NCI-H1105 treated with DMSO at 0.1 percent for 48 hours (cell line): ENCODE measurements around the gene MYL7.
"Not testable (repeated sequence)": the region's sequence is repeated elsewhere in the genome, so short reads cannot be mapped to it uniquely, and the experiment has no call there.

ENCODE experiments used
- DNase-seq: peaks from one replicate; lab custom pipeline; 2025; lab: John Stamatoyannopoulos, UW

The MYL7 gene

DNA sequence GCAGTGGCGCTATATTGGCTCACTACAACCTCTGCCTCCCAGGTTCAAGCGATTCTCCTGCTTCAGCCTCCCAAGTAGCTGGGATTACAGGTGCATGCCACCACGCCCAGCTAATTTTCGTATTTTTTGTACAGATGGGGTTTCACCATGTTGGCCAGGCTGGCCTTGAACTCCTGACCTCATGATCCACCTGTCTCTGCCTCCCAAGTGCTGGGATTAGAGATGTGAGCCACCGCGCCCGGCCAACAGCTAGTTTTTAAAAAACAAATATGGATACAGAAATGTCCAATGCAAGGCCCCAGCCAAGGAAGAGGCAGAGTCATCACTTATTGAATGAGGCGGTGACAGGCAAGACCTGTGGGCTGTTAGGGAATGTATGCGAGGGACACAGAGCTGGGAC lies 30.8 kb upstream of the MYL7 start:
- DNase-seq, result not testable (repeated sequence)

- DNase-seq, result no peak
Measured at GRCh38 chr7:44167920-44168319, 26.8 kb upstream of the MYL7 start.

DNA sequence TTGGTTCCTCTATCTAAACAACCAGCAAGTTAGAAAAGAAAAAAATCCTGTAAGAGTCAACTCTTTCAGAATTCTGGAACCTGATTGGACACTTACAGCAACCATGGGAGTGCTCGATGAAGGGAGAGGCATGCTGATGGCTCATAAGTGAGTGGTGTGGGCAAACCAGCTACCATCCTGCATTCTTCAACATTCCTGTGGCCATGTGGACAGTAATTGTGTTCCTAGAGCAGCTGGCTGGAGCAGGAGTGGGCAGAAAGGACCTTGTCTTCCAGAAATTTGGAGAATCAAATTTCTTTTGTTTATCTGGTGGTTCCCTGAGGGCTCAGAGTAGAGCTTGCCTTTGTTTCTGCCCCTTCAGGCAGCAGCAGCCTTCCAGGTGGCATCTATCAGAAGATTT lies 22.5 kb upstream of the MYL7 start:
- DNase-seq, result no peak

- DNase-seq, result no peak
Measured at GRCh38 chr7:44162785-44163395, 21.8 kb upstream of the MYL7 start.

DNA sequence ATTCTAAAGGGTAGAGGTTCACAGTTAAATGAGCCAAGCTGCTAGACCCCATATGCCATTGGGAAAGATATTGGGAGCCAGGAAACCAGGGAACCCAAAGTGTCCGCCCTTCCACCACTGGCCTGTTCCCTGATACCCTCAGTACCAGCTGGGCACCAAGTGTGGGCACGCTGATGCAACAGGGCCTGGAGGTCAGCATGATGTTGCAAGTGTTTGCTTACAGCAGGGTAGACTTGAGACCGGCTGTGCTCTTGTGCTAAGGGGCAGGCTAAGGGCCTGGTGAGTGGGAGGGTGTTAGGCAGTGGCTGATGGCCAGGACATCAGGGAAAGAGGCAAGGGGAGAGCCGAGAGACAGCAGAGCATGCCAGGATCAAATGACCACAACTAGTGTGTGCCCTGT lies 21.0 kb upstream of the MYL7 start:
- no peak for DNase-seq

- no peak for DNase-seq
Measured at GRCh38 chr7:44161371-44161770, 20.2 kb upstream of the MYL7 start.

- no peak for DNase-seq
Measured at GRCh38 chr7:44159824-44160630, 18.9 kb upstream of the MYL7 start.

DNA sequence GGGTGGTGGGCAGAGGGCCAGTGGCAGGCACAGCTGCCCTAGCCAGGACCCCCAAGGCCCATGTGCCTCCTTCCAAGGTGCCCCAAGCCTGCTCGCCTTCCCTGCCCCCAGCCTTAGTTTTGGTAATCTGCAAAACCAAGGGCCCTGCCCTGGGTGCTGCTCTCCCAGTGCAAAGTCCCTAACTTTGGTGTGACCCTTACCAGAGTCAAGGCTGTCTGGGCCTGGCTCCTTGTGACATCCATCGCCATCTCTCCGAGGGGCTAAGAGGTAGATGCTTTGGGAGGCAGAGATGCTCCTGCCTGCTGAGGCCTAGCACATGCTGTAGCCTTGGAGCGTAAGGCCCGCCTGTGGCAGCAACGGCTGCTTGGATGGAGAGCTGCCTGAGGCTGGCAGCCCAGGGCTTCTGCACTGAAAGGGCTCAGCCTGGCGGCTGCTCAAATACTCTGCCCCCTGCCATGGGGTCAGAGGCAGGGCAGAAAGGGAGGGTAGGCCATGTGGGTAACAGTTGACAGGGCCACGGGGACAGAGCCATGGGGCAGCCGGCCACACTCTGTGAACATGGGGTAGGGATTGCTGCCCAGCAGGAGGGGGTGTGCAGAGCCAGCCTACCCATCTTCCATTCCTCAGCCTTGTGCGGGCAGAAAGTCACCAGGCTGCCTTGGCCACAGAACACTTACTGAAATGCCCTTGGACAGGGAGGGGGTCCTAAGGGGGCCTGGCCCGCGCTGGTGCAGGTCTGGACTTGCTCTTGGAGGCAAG lies 17.9 kb upstream of the MYL7 start:
- DNase-seq, result no peak

DNA sequence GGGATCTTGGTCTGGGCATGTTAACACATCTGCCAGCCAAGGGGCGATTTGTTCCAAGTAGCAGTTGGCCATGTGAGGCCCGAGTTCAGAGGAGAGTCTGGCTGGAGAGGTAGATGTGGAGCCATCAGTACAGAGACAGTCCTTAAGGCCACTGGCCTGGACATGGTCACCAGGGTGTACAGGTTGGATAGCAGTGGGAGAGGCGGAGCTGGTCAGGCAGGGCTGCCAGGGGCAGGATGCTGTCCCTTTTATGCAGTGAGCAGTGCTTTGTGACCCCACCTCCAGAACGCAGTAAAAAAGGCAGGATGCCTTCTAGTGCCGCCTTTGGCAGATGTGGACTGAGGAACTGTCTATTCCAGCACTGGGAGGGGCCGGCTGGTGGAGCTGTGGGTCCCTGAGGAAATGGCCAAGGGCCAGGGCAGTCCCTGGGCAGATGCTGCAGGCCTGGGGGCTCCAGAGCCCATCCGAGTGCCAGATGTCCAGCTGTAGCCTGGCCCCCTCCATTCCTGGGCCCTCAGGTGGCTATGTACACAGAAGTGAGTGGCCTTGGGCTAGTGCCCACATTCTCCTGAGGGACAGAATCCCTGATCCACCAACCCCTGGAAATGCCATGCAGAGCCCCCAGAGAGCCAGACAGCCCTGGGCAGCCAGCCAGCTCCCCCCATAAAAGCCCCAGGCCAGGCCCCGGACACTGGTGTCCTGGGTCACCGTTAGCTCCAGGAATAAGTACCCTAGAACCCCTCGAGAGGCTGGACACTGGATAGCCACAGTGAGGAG lies 17.2 kb upstream of the MYL7 start:
- DNase-seq, result no peak

- DNase-seq, result no peak
Measured at GRCh38 chr7:44157116-44158080, 16.3 kb upstream of the MYL7 start.

GRCh38 chr7:44156453-44157010 lies 15.4 kb upstream of the MYL7 start:
- DNase-seq, result no peak

GRCh38 chr7:44155191-44156185 lies 14.4 kb upstream of the MYL7 start:
- no peak for DNase-seq

DNA sequence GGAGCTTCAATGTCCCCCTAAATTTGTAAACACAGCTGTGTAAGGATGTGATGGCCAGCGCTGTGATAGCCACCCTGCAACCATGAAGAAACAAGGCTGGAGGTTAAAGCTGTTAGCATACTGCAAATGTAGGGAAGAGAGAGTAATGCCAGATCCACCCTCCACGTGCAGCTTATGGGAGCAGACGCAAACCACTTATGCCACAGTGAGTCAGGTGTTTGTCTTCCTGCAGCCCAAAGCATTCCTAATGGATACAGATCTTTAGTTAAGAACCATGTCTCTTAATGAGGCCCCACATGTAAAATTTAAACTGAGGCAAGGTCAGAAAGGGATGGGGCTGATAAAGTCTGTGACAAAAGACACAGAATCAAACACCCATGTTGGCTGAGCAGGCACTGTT lies 13.6 kb upstream of the MYL7 start:
- no peak for DNase-seq

GRCh38 chr7:44153948-44154335 lies 12.8 kb upstream of the MYL7 start:
- DNase-seq, result no peak

DNA sequence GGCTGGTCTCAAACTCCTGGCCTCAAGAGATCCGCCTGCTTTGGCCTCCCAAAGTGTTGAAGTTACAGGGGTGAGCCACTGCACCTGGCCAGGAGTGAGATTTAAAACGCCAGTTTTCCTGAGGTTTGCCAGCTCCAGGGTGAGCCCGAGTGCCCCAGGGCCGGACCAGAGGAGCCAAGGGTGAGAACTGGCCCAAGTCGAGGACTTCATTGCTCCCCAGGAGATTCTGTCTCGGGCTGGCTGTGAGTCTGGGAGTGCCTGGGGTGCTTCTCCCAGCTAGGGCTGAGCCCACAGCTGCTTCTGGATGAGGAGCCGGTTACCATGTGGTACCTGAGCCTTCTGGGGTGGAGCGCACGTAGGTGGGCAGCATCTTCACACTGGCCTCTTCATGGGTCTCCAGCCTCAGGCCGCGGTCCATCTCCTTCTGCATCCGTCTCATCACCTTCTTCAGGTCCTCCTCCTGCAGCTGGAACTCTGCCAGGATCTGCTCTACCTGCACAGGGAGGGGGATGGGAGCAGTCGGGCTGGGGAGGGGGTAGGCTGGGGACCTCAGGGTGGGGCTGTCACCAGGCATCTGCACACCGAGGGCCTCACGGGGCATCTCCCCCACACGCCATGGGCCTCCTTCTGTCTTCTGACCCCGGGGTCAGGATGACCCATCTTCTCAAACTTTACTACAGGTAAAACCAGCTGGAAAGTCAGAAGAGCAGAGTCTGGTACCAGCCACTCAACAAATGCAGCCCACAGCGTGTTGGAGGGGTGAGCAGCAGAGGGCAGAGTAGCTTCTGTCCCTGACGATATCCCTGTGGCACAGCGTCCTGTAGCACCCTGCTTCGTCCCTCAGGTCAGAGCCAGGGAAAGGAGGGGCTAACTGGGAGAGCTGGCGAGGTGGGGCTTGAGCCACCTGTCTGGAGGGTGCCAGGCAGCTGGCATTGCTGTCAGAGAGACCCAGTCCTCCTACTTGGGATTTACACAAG lies 12.1 kb upstream of the MYL7 start:
- DNase-seq, result no peak

DNA sequence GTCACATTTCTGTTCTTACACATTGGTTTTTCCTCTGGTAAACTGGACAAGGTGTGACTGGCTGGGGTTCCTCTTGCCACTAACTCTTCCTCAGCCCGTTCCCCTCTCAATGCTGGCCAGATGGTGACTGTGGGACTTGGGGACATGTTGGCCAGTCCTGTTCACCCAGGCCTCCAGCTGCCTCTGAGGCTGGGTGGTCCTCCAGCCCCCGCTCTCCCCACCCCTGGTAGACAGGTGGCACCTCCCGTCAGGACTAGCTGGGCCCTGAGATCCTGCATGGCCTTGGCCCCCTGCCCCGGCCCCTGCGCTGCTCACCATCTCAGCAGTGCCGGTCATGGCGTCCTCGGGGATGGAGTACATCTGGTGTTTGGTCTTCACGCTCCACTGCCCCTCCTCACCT lies 10.8 kb upstream of the MYL7 start:
- no peak for DNase-seq

GRCh38 chr7:44150966-44151941 lies 10.1 kb upstream of the MYL7 start:
- no peak for DNase-seq
